HepG2 (cell line): ENCODE data around the gene SFXN5. TPM values are rescaled to one million over a fixed set of nuclear protein-coding genes. Genes with fewer than 3 reads are reported as not detected.

Source experiments
- ATAC-seq: fragments of 200-7000 bp; cut with Tn5 transposase; 3 replicates; pipeline ENCODE4 v1.9.1; 2020; ENCODE audit warnings: mild to moderate bottlenecking, moderate library complexity
- BruUV-seq: library from RNA; stranded (reverse); fragments of 400-500 nt; replicated peaks from 2 replicates; lab custom pipeline; 2021; lab: Mats Ljungman, UMichigan
- CTCF ChIA-PET: fragments of 300-600 bp; formaldehyde crosslinking; extraction: SDS; loops from one replicate; lab custom pipeline; 2021; ENCODE audit warnings: low total read pairs, inconsistent platforms, low intra/inter-chr PET ratio; lab: Yijun Ruan, JAX
- POLR2A ChIA-PET: fragments of 350-600 bp; sonication (Branson Sonifier 250); formaldehyde crosslinking; loops from one replicate; lab custom pipeline; 2020; ENCODE audit warnings: antibody characterized with exemption, inconsistent platforms; lab: Yijun Ruan, JAX
- DNase-seq: peaks from one replicate; pipeline ENCODE4 v3.0.0-alpha.2; 2015; ENCODE audit warnings: low spot score
- FAIRE-seq: peaks from 3 replicates; lab custom pipeline; 2011; peaks lifted over from hg19 to GRCh38; lab: Jason Lieb, UNC
- H2AFZ ChIP-seq: one replicate; pipeline ENCODE4 v1.6.1; 2011; ENCODE audit warnings: low read length, inconsistent platforms
- H3K27ac ChIP-seq: fragments of 300-600 bp; 3 replicates; pipeline ENCODE4 v1.8.0; 2011; ENCODE audit warnings: mixed run types, mild to moderate bottlenecking, mixed read lengths, low read length, inconsistent platforms; ENCODE audit not compliant: insufficient read depth; ENCODE audit errors: extremely low read length
- H3K27me3 ChIP-seq, 2 experiments: fragments of 200-600 bp in 1 of 2; 2 replicates in 1 of 2; 3 replicates in 1 of 2; pipeline versions ENCODE4 v1.6.0 to v1.8.0; 2011; ENCODE audit warnings: low read length in 2 of 2, mild to moderate bottlenecking in 2 of 2, moderate library complexity in 2 of 2, inconsistent platforms in 1 of 2; ENCODE audit not compliant: insufficient read depth in 2 of 2, control insufficient read depth in 1 of 2
- H3K36me3 ChIP-seq, 2 experiments: fragments of 200-600 bp in 1 of 2; replicated peaks in 1 of 2; 2 replicates in 1 of 2; 3 replicates in 1 of 2; pipeline versions ENCODE4 v1.5.1 to v1.8.0; 2011; ENCODE audit warnings: low read length in 2 of 2, inconsistent platforms in 1 of 2; ENCODE audit not compliant: insufficient read depth in 2 of 2, control insufficient read depth in 1 of 2
- H3K4me1 ChIP-seq: 2 replicates; pipeline ENCODE4 v1.5.1; 2012; ENCODE audit warnings: low read length, inconsistent platforms; ENCODE audit not compliant: insufficient read depth
- H3K4me2 ChIP-seq: 2 replicates; pipeline ENCODE4 v1.6.0; 2011; ENCODE audit warnings: low read depth, low read length, inconsistent platforms
- H3K4me3 ChIP-seq, 3 experiments: fragments of 200-600 bp in 1 of 3; sonication (generic), shearing (Covaris generic) in 1 of 3; replicated peaks in 1 of 3; 2 replicates each; pipeline ENCODE4 v1.5.1; 2011 to 2016; ENCODE audit warnings: low read length in 3 of 3, inconsistent platforms in 2 of 3, low read depth in 2 of 3, mild to moderate bottlenecking in 2 of 3, control low read depth in 1 of 3, mixed read lengths in 1 of 3; ENCODE audit not compliant: insufficient read depth in 1 of 3
- H3K79me2 ChIP-seq: one replicate; pipeline ENCODE4 v1.6.1; 2011; ENCODE audit warnings: low read length, inconsistent platforms; ENCODE audit not compliant: insufficient read depth
- H3K9ac ChIP-seq: 2 replicates; pipeline ENCODE4 v1.6.0; 2011; ENCODE audit warnings: mild to moderate bottlenecking, low read depth, low read length, inconsistent platforms; ENCODE audit not compliant: insufficient read depth
- H3K9me3 ChIP-seq: 2 replicates; pipeline ENCODE4 v1.5.1; 2012; ENCODE audit warnings: mild to moderate bottlenecking, low read length
- H4K20me1 ChIP-seq: 2 replicates; pipeline ENCODE4 v1.6.0; 2011; ENCODE audit warnings: inconsistent platforms, mild to moderate bottlenecking, low read length, moderate library complexity; ENCODE audit not compliant: insufficient read depth
- FIP1L1 ChIP-seq: fragments of 200-400 bp; formaldehyde crosslinking; IDR thresholded peaks from 2 replicates; pipeline ENCODE4 v1.6.1; 2018; ENCODE audit warnings: low read depth, mild to moderate bottlenecking, low read length, moderate library complexity, borderline replicate concordance; ENCODE audit not compliant: insufficient read depth
- FOXJ3 ChIP-seq: sonication (generic); formaldehyde crosslinking; IDR thresholded peaks from 2 replicates; pipeline ENCODE4 v1.4.0; 2020; ENCODE audit warnings: missing genetic modification reagents, mild to moderate bottlenecking, borderline replicate concordance
- KLF13 ChIP-seq: sonication (generic); formaldehyde crosslinking; IDR thresholded peaks from 2 replicates; pipeline ENCODE4 v1.4.0; 2020; ENCODE audit warnings: mild to moderate bottlenecking, missing genetic modification reagents
- MIER2 ChIP-seq: IDR thresholded peaks from 2 replicates; pipeline ENCODE4 v1.6.1; 2016; ENCODE audit warnings: missing biosample characterization, missing genetic modification reagents
- REPIN1 ChIP-seq: sonication (generic); formaldehyde crosslinking; IDR thresholded peaks from 2 replicates; pipeline ENCODE4 v1.8.0; 2022; ENCODE audit warnings: missing genetic modification reagents, low read depth, mild to moderate bottlenecking, borderline replicate concordance
- TEF ChIP-seq: sonication (generic); formaldehyde crosslinking; IDR thresholded peaks from 2 replicates; pipeline ENCODE4 v1.5.0; 2020; ENCODE audit warnings: missing genetic modification reagents
- ZBTB20 ChIP-seq: sonication (generic); formaldehyde crosslinking; IDR thresholded peaks from 2 replicates; pipeline ENCODE4 v1.8.1; 2023; ENCODE audit warnings: missing genetic modification reagents, low read depth, mild to moderate bottlenecking, borderline replicate concordance
- ZMYM4 ChIP-seq: sonication (generic); formaldehyde crosslinking; IDR thresholded peaks from 2 replicates; pipeline ENCODE4 v1.8.1; 2023; ENCODE audit warnings: mild to moderate bottlenecking, missing genetic modification reagents
- ZNF225 ChIP-seq: sonication (generic); formaldehyde crosslinking; IDR thresholded peaks from 2 replicates; pipeline ENCODE4 v1.4.0; 2020; ENCODE audit warnings: mild to moderate bottlenecking, missing genetic modification reagents
- ZNF280B ChIP-seq: sonication (generic); formaldehyde crosslinking; IDR thresholded peaks from 2 replicates; pipeline ENCODE4 v1.5.0; 2020; ENCODE audit warnings: missing genetic modification reagents, mild to moderate bottlenecking, borderline replicate concordance
- ZNF512B ChIP-seq: sonication (generic); formaldehyde crosslinking; IDR thresholded peaks from 2 replicates; pipeline ENCODE4 v1.5.1; 2020; ENCODE audit warnings: missing genetic modification reagents, mild to moderate bottlenecking, borderline replicate concordance
- ZNF564 ChIP-seq: sonication (generic); formaldehyde crosslinking; IDR thresholded peaks from 2 replicates; pipeline ENCODE4 v1.8.1; 2023; ENCODE audit warnings: mild to moderate bottlenecking, missing genetic modification reagents
- ZSCAN12 ChIP-seq: sonication (generic); formaldehyde crosslinking; IDR thresholded peaks from 2 replicates; pipeline ENCODE4 v1.9.0; 2021; ENCODE audit warnings: mild to moderate bottlenecking, missing genetic modification reagents
- WGBS: methylation state at CpG from one replicate; pipeline ENCODE4 v1.1.6; 2017; ENCODE audit warnings: low lambda C conversion rate; 5-methylcytosine and 5-hydroxymethylcytosine counted together
- in situ Hi-C: cut with HindIII; loops from 2 replicates; pipeline ENCODE4 v1.10.0; 2017; ENCODE audit warnings: low pct_unique_long_range_greater_than_20kb; ENCODE audit not compliant: extremely low pct_ligation_motif_present
- intact Hi-C: fragments of 100-400 bp; cut with micrococcal nuclease; formaldehyde crosslinking; loops from one replicate; pipeline ENCODE4 v1.10.0; 2022; ENCODE audit not compliant: unreplicated experiment
- polyA plus RNA-seq, 8 experiments: library from polyadenylated mRNA; depleted of rRNA in 3 of 8; stranded (reverse) in 7 of 8; unstranded in 1 of 8; fragments of >200 nt; fragmentation: Illumina TruSeq in 4 of 8; extraction: Trizol in 4 of 8; gene quantifications; 2 replicates each; pipeline versions ENCODE4 v1.2.1 to v1.2.3, GENCODE V29; 2011 to 2016; ENCODE audit warnings: low read depth in 4 of 8, missing spikeins in 1 of 8, mixed read lengths in 1 of 8; ENCODE audit not compliant: insufficient read depth in 1 of 8
- total RNA-seq, 5 experiments: library from RNA; depleted of rRNA; stranded (reverse); fragments of >200 nt; fragmentation: Illumina TruSeq; extraction: Trizol; gene quantifications; 2 replicates each; pipeline ENCODE4 v1.2.3, GENCODE V29; 2016; ENCODE audit warnings: low read depth in 1 of 5

SFXN5 gene
- total and polyA plus RNA-seq, 2 of the 13 experiments (the other 11 are each of a cell fraction or from before 2014, with no cell fraction given): 34.9 to 37.4 TPM

GRCh38 chr2:72946466-72946865 lies 125.0 kb downstream of the SFXN5 start:
- no peak for FAIRE-seq
- WGBS: 96% methylated on average over 9 of the region's 9 CpGs
- Histone ChIP-seq H3K27me3 (no peaks in the 10 kb centered on the region), H4K20me1 (no peaks in the 10 kb centered on the region), H3K4me2 (no peak overlapping the region), H2AFZ (no peak overlapping the region), H3K9ac (no peak overlapping the region), H3K9me3 (no peaks in the 10 kb centered on the region), H3K4me3 (no peak overlapping the region), H3K4me1 (peaks cover 16% of the 10 kb centered on the region), H3K79me2 (no peaks in the 10 kb centered on the region), H3K36me3 (no peaks in the 10 kb centered on the region; a peak in 1 of 5 replicates), H3K27ac (no peak overlapping the region)
- intact Hi-C loops (loop anchor here (5.0 kb wide), 1 partner anchor 834 kb away; no protein-coding TSS in a partner anchor), in situ Hi-C loops (no loop called here)
- no peak for DNase-seq
- TF ChIP-seq ZSCAN12 (CRISPR knock-in tag) (no peak), ZMYM4 (CRISPR knock-in tag) (no peak), ZNF280B (no peak)
- no peak for ATAC-seq
- ChIA-PET CTCF (no interaction called here), POLR2A (no interaction called here)
- BruUV-seq: no TSS peak

GRCh38 chr2:72945450-72946019 lies 126.0 kb downstream of the SFXN5 start:
- Histone ChIP-seq H4K20me1 (peaks cover 4% of the 10 kb centered on the region; the same call in 1 of the 2 replicates), H2AFZ (no peak overlapping the region), H3K27ac (no peak overlapping the region), H3K4me3 (no peak overlapping the region), H3K9ac (no peak overlapping the region), H3K4me2 (no peak overlapping the region), H3K79me2 (no peaks in the 10 kb centered on the region), H3K27me3 (no peaks in the 10 kb centered on the region), H3K36me3 (no peaks in the 10 kb centered on the region; a peak in 1 of 5 replicates), H3K4me1 (peaks cover 16% of the 10 kb centered on the region), H3K9me3 (no peaks in the 10 kb centered on the region)
- DNase-seq (no peak), ATAC-seq (no peak), FAIRE-seq (no peak)
- 97% methylated on average over 9 of the region's 9 CpGs for WGBS
- CTCF ChIA-PET: no interaction called here
- no peak for TF ChIP-seq REPIN1 (CRISPR knock-in tag)
- TF ChIP-seq ZNF225 (CRISPR knock-in tag): no peak
- TF ChIP-seq ZNF564 (CRISPR knock-in tag): no peak
- no peak for TF ChIP-seq ZNF512B (CRISPR knock-in tag)
- TF ChIP-seq FIP1L1: no peak
- no peak for TF ChIP-seq ZBTB20
- TF ChIP-seq FOXJ3 (CRISPR knock-in tag): no peak
- no peak for TF ChIP-seq TEF (CRISPR knock-in tag)
- TF ChIP-seq KLF13 (CRISPR knock-in tag): no peak
- no peak for TF ChIP-seq MIER2 (CRISPR knock-in tag)
- intact Hi-C loops (loop anchor here (5.0 kb wide), 1 partner anchor 833 kb away; no protein-coding TSS in a partner anchor), in situ Hi-C loops (no loop called here)
- BruUV-seq: no TSS peak
- POLR2A ChIA-PET: no interaction called here
